ENCODE measurements around the gene RAD23A.
"Not testable (repeated sequence)": the region's sequence is repeated elsewhere in the genome, so short reads cannot be mapped to it uniquely, and the experiment has no call there.

Gene RAD23A

GRCh38 chr19:12945479-12946091 lies at the start of gene RAD23A:
Gene RAD23A (plus strand): TSS chr19:12945862. CDS start chr19:12945949, 87 bp downstream.
- peak; percentile 98 for DNase-seq

GRCh38 chr19:12896460-12896859 lies 49.2 kb upstream of the RAD23A start:
- DNase-seq, result no peak

- DNase-seq, result no peak
Measured at GRCh38 chr19:12899891-12900518, 45.7 kb upstream of the RAD23A start.

GRCh38 chr19:12907166-12907565 lies 38.5 kb upstream of the RAD23A start:
- no peak for DNase-seq

GRCh38 chr19:12912571-12912970 lies 33.1 kb upstream of the RAD23A start:
- no peak for DNase-seq

GRCh38 chr19:12913011-12913561 lies 32.6 kb upstream of the RAD23A start:
- peak; percentile 86 for DNase-seq

- peak; percentile 69 for DNase-seq
Measured at GRCh38 chr19:12913851-12914690, 31.6 kb upstream of the RAD23A start.

- not testable (repeated sequence) for DNase-seq
Measured at GRCh38 chr19:12915860-12916259, 29.8 kb upstream of the RAD23A start.

- DNase-seq, result no peak
Measured at GRCh38 chr19:12918253-12918652, 27.4 kb upstream of the RAD23A start.

GRCh38 chr19:12921047-12921446 lies 24.6 kb upstream of the RAD23A start:
- DNase-seq, result no peak

- no peak for DNase-seq
Measured at GRCh38 chr19:12922959-12923358, 22.7 kb upstream of the RAD23A start.

- DNase-seq, result no peak
Measured at GRCh38 chr19:12924621-12925310, 20.9 kb upstream of the RAD23A start.

GRCh38 chr19:12930002-12930645 lies 15.5 kb upstream of the RAD23A start:
- DNase-seq, result no peak

- DNase-seq, result no peak
Measured at GRCh38 chr19:12932392-12933286, 13.0 kb upstream of the RAD23A start.

- DNase-seq, result peak; percentile 97
Measured at GRCh38 chr19:12933287-12934072, 12.2 kb upstream of the RAD23A start, which contains the start of gene FARSA. Gene FARSA (minus strand): TSS chr19:12933711. CDS start chr19:12933696, 15 bp downstream.

- DNase-seq, result no peak
Measured at GRCh38 chr19:12935071-12935470, 10.6 kb upstream of the RAD23A start.

- no peak for DNase-seq
Measured at GRCh38 chr19:12936582-12936981, 9.1 kb upstream of the RAD23A start.

- no peak for DNase-seq
Measured at GRCh38 chr19:12937093-12937926, 8.4 kb upstream of the RAD23A start.
